ENCODE results near the gene DLX3. TPM values are rescaled to one million over a fixed set of nuclear protein-coding genes. Genes with fewer than 3 reads are reported as not detected.
A peak's percentile ranks its signal among the peaks of the same experiment; 100 is the strongest.

DLX3 gene
- total RNA-seq, 4 donors from 2014 or later: 1.8 to 2.4 (median 2.1) TPM

DNA sequence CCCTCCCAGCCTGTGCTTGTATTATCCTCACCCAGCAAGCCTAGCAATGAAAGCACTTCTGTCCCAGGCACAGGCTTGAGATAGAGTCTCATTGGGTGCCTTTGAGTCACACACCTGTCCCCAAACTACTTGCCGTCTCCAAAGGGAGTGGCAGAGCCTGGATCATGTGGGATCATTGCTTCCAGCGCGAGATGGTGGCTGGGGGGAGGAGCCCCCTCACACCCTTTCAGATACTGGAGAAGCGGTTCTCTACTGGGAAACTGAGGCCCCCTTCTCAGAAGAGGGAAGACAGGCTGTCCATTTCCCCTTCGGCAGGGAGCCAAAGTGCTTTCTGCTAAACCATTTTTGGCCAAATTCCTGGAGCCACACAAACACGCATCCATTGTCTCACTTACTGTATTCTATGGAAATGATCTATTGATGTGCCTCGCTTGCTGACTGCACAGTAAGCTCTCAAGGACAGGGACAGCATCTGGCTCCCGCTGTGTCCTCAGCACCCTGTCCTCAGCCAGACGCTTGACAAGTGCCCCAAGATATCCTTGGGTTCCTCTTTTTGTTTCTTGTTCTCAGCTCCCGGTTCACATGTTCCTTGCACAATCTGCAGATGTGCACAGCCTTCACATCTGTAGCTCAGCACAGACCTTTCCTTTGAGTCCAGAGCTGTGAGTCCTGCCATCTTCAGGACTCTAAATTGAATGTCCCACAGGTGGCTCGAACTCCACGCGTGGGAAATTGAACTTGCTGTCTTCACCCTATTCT lies 26.0 kb upstream of the DLX3 start:
- WGBS, 2 donors: 77 to 82% methylated on average over 13 of the region's 13 CpGs
- Histone ChIP-seq H3K4me3 (replicated peaks in 1 of 3) (no peak overlapping the region), H3K9me3 (no peaks in the 10 kb centered on the region), H3K27me3 (no peaks in the 10 kb centered on the region), H3K36me3 (no peaks in the 10 kb centered on the region), H3K27ac (no peak overlapping the region), H3K4me1 (peaks cover 6 to 7% of the 10 kb centered on the region in 2 donors)
- intact Hi-C loops (cut with DNase I): no loop called here
- no peak for TF ChIP-seq POLR2A (IDR thresholded peaks at IDR 0.05)
- TF ChIP-seq, protein P1, sequence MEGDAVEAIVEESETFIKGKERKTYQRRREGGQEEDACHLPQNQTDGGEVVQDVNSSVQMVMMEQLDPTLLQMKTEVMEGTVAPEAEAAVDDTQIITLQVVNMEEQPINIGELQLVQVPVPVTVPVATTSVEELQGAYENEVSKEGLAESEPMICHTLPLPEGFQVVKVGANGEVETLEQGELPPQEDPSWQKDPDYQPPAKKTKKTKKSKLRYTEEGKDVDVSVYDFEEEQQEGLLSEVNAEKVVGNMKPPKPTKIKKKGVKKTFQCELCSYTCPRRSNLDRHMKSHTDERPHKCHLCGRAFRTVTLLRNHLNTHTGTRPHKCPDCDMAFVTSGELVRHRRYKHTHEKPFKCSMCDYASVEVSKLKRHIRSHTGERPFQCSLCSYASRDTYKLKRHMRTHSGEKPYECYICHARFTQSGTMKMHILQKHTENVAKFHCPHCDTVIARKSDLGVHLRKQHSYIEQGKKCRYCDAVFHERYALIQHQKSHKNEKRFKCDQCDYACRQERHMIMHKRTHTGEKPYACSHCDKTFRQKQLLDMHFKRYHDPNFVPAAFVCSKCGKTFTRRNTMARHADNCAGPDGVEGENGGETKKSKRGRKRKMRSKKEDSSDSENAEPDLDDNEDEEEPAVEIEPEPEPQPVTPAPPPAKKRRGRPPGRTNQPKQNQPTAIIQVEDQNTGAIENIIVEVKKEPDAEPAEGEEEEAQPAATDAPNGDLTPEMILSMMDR (IDR thresholded peaks at IDR 0.05): no peak
- DNase-seq: no peak

- TF ChIP-seq POLR2A (IDR thresholded peaks at IDR 0.05): no peak
- TF ChIP-seq, protein P1 (IDR thresholded peaks at IDR 0.05): no peak
- Histone ChIP-seq H3K27ac (peak overlapping the region in 1 of 3 donors; percentile 36), H3K9me3 (no peaks in the 10 kb centered on the region), H3K4me3 (replicated peaks in 1 of 3) (no peak overlapping the region), H3K27me3 (no peaks in the 10 kb centered on the region), H3K36me3 (no peaks in the 10 kb centered on the region), H3K4me1 (peaks cover 6 to 7% of the 10 kb centered on the region in 2 donors)
- DNase-seq: no peak
- WGBS, 2 donors: 93 to 97% methylated on average over 1 of the region's 1 CpG
- intact Hi-C loops (cut with DNase I): no loop called here
Measured at GRCh38 chr17:50018909-50019308, 23.9 kb upstream of the DLX3 start.

- no peak for DNase-seq
- Histone ChIP-seq H3K9me3 (no peaks in the 10 kb centered on the region), H3K27ac (no peak overlapping the region), H3K4me1 (peaks cover 6 to 7% of the 10 kb centered on the region in 2 donors), H3K4me3 (replicated peaks in 1 of 3) (no peak overlapping the region), H3K36me3 (no peaks in the 10 kb centered on the region), H3K27me3 (no peaks in the 10 kb centered on the region)
- TF ChIP-seq POLR2A (IDR thresholded peaks at IDR 0.05): no peak
- TF ChIP-seq, protein P1 (IDR thresholded peaks at IDR 0.05): no peak
- 90 to 95% methylated on average over 2 of the region's 2 CpGs for WGBS, 2 donors
- intact Hi-C loops (cut with DNase I): no loop called here
Measured at GRCh38 chr17:50015146-50015545, 20.1 kb upstream of the DLX3 start.

DNA sequence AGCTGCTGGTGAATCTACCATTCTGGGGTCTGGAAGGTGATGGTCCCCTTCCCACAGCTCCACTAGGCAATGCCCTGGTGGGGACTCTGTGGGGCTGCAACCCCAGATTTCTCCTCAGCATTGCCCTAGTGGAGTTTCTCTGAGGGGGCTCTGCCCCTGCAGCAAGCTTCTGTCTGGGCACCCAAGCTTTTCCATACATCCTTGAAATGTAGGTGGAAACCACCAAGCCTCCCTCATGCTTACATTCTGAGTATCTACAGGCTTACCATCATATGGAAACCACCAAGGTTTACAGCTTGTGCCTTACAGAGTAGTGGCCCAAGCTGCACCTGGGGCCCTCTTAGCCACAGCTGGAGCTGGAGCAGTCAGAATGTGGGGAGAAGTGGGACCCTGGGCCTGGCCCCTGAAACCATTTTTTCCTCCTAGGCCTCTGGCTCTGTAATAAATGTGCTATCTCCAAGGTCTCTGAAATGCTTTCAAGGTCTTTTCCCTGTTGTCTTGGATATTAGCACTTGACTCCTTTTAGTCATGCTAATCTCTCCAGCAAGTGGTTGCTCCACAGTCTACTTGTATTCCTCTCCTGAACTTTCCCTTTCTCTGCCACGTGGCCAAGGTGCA lies 19.6 kb upstream of the DLX3 start:
- Histone ChIP-seq H3K4me3 (replicated peaks in 1 of 3) (no peak overlapping the region), H3K4me1 (peaks cover 5 to 6% of the 10 kb centered on the region in 2 donors), H3K27me3 (no peaks in the 10 kb centered on the region), H3K27ac (no peak overlapping the region), H3K9me3 (no peaks in the 10 kb centered on the region), H3K36me3 (no peaks in the 10 kb centered on the region)
- DNase-seq: no peak
- TF ChIP-seq, protein P1 (IDR thresholded peaks at IDR 0.05): no peak
- TF ChIP-seq POLR2A (IDR thresholded peaks at IDR 0.05): no peak
- intact Hi-C loops (cut with DNase I): no loop called here
- 52 to 57% methylated on average over 1 of the region's 1 CpG for WGBS, 2 donors

DNA sequence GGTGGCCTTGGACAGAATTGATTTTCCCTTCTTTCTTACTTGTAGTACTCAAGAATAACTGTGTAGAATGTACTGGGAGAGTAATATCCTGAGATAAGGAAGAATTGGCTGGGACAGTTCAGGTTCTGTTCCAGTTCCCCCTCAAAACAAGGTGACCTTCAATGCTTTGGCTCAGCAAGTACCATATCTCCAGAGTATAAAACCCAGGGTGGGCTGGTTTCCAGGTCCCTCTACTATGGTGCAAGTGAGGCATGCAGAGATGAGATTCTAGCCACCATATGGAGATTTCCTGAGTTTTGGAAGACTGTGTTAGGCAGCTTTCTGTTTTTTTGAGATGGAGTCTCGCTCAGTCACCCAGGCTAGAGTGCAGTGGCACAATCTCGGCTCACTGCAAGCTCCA lies 18.1 kb upstream of the DLX3 start:
- no peak overlapping the region for H3K27ac ChIP-seq
- H3K36me3 ChIP-seq: no peaks in the 10 kb centered on the region
- intact Hi-C loops (cut with DNase I): no loop called here
- DNase-seq: no peak
- H3K9me3 ChIP-seq: no peaks in the 10 kb centered on the region
- H3K4me3 ChIP-seq (replicated peaks in 1 of 3): no peak overlapping the region
- no peaks in the 10 kb centered on the region for H3K4me1 ChIP-seq
- WGBS, 2 donors: 83 to 93% methylated on average over 2 of the region's 2 CpGs
- H3K27me3 ChIP-seq: no peaks in the 10 kb centered on the region
- TF ChIP-seq, protein P1 (IDR thresholded peaks at IDR 0.05): no peak
- TF ChIP-seq POLR2A (IDR thresholded peaks at IDR 0.05): no peak

All from thyroid gland (tissue), 4 donors.